ENCODE measurements around the gene WDR54.
A peak's percentile ranks its signal among the peaks of the same experiment; 100 is the strongest.

DNA sequence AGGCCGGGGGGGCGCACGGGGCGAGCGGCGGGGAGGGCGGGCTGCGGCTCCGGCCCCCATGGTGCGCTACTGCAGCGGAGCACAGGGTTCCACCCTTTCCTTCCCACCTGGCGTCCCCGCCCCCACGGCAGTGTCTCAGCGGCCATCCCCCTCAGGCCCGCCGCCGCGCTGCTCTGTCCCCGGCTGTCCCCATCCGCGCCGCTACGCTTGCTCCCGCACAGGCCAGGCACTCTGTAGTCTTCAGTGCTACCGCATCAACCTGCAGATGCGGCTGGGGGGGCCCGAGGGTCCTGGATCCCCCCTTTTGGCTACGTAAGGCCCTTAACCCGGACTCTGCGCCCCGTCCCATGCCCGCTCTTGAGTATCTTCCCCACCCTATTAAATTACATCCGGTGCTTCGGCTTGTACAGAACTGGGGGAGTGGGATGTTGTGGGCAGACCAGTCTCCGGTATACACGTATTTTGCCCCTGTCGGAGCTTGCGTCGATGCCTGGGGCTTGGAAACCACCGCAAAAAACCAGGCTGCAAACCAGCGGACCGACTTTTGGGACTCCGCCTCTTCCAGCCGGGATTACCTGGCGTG, 36.1 kb downstream of the WDR54 start:
- no peak for TF ChIP-seq RFX5 (IDR thresholded peaks at IDR 0.05; ENCODE audit: low read length)
- TF ChIP-seq, protein P1, sequence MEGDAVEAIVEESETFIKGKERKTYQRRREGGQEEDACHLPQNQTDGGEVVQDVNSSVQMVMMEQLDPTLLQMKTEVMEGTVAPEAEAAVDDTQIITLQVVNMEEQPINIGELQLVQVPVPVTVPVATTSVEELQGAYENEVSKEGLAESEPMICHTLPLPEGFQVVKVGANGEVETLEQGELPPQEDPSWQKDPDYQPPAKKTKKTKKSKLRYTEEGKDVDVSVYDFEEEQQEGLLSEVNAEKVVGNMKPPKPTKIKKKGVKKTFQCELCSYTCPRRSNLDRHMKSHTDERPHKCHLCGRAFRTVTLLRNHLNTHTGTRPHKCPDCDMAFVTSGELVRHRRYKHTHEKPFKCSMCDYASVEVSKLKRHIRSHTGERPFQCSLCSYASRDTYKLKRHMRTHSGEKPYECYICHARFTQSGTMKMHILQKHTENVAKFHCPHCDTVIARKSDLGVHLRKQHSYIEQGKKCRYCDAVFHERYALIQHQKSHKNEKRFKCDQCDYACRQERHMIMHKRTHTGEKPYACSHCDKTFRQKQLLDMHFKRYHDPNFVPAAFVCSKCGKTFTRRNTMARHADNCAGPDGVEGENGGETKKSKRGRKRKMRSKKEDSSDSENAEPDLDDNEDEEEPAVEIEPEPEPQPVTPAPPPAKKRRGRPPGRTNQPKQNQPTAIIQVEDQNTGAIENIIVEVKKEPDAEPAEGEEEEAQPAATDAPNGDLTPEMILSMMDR (IDR thresholded peaks at IDR 0.05): no peak
- TF ChIP-seq CHD2 (IDR thresholded peaks at IDR 0.05; ENCODE audit: low read length, partially characterized antibody): no peak
- TF ChIP-seq, protein P2, sequence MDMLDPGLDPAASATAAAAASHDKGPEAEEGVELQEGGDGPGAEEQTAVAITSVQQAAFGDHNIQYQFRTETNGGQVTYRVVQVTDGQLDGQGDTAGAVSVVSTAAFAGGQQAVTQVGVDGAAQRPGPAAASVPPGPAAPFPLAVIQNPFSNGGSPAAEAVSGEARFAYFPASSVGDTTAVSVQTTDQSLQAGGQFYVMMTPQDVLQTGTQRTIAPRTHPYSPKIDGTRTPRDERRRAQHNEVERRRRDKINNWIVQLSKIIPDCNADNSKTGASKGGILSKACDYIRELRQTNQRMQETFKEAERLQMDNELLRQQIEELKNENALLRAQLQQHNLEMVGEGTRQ (IDR thresholded peaks at IDR 0.05; ENCODE audit: borderline replicate concordance, low read depth, low read length): no peak
- no peak for TF ChIP-seq YY1 (IDR thresholded peaks at IDR 0.05; ENCODE audit: low read depth)
- TF ChIP-seq FOSL2 (IDR thresholded peaks at IDR 0.05; ENCODE audit: borderline replicate concordance, low read depth): no peak
- TF ChIP-seq, protein P3, sequence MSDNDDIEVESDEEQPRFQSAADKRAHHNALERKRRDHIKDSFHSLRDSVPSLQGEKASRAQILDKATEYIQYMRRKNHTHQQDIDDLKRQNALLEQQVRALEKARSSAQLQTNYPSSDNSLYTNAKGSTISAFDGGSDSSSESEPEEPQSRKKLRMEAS (IDR thresholded peaks at IDR 0.05; ENCODE audit: low read depth): no peak
- no peak for TF ChIP-seq RAD21 (IDR thresholded peaks at IDR 0.05; ENCODE audit: low read length)
- TF ChIP-seq TAF1 (IDR thresholded peaks at IDR 0.05; ENCODE audit: borderline replicate concordance, low read depth, low read length): 0 out of 2 replicates have a peak, but pooled peaks have one; percentile 7
- TF ChIP-seq EP300 (IDR thresholded peaks at IDR 0.05; ENCODE audit: borderline replicate concordance in 1 of 2, low read depth in 1 of 2, low read length in 1 of 2): no peak; a peak in 1 of 4 replicates
- no peak for TF ChIP-seq FOXJ3 (CRISPR knock-in tag; IDR thresholded peaks at IDR 0.05)
- TF ChIP-seq, protein P4, sequence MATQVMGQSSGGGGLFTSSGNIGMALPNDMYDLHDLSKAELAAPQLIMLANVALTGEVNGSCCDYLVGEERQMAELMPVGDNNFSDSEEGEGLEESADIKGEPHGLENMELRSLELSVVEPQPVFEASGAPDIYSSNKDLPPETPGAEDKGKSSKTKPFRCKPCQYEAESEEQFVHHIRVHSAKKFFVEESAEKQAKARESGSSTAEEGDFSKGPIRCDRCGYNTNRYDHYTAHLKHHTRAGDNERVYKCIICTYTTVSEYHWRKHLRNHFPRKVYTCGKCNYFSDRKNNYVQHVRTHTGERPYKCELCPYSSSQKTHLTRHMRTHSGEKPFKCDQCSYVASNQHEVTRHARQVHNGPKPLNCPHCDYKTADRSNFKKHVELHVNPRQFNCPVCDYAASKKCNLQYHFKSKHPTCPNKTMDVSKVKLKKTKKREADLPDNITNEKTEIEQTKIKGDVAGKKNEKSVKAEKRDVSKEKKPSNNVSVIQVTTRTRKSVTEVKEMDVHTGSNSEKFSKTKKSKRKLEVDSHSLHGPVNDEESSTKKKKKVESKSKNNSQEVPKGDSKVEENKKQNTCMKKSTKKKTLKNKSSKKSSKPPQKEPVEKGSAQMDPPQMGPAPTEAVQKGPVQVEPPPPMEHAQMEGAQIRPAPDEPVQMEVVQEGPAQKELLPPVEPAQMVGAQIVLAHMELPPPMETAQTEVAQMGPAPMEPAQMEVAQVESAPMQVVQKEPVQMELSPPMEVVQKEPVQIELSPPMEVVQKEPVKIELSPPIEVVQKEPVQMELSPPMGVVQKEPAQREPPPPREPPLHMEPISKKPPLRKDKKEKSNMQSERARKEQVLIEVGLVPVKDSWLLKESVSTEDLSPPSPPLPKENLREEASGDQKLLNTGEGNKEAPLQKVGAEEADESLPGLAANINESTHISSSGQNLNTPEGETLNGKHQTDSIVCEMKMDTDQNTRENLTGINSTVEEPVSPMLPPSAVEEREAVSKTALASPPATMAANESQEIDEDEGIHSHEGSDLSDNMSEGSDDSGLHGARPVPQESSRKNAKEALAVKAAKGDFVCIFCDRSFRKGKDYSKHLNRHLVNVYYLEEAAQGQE (IDR thresholded peaks at IDR 0.05; ENCODE audit: low read depth, low read length): no peak
- TF ChIP-seq, protein P5, sequence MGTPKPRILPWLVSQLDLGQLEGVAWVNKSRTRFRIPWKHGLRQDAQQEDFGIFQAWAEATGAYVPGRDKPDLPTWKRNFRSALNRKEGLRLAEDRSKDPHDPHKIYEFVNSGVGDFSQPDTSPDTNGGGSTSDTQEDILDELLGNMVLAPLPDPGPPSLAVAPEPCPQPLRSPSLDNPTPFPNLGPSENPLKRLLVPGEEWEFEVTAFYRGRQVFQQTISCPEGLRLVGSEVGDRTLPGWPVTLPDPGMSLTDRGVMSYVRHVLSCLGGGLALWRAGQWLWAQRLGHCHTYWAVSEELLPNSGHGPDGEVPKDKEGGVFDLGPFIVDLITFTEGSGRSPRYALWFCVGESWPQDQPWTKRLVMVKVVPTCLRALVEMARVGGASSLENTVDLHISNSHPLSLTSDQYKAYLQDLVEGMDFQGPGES (IDR thresholded peaks at IDR 0.05; ENCODE audit: low read depth, low read length): no peak
- TF ChIP-seq JUND (IDR thresholded peaks at IDR 0.05): no peak
